Thyroid gland (tissue), 4 donors: ENCODE measurements around the gene ACVR1.

ENCODE experiments used
- POLR2A ChIP-seq, 2 donors: fragments of 450-650 bp; IDR thresholded peaks; one replicate each; pipeline ENCODE4 v1.6.1; 2017; ENCODE audit warnings: antibody characterized with exemption in 2 of 2, mild to moderate bottlenecking in 2 of 2, moderate library complexity in 1 of 2
- TF ChIP-seq, protein P1 (sequence below), 6 experiments: fragments of 200-600 bp in 3 of 6; fragments of 450-650 bp in 3 of 6; sonication (generic) in 3 of 6; IDR thresholded peaks; one replicate each; pipeline ENCODE4 v1.5.1; 2016 to 2019; ENCODE audit warnings: antibody characterized with exemption in 6 of 6, mild to moderate bottlenecking in 2 of 6, inconsistent platforms in 1 of 6, moderate library complexity in 1 of 6

DNA sequence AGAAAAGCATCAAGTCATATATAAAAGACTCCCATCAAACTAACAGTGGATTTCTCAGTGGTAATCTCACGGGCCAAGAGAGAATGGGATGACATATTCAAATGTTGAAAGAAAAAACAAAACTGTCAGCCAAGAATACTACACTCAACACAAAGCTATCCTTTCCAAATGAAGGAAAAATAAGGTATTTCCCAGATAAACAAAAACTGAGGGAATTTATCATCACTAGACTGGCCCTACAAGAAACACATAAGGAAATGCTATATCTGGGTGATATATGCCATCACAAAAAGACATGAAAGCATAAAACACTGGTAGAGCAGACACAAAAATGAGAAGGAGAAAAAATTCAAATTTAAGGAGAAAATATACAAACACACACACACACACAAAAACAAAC, 118.6 kb downstream of the ACVR1 start:
- no peak for TF ChIP-seq POLR2A (IDR thresholded peaks at IDR 0.05)
- TF ChIP-seq, protein P1, sequence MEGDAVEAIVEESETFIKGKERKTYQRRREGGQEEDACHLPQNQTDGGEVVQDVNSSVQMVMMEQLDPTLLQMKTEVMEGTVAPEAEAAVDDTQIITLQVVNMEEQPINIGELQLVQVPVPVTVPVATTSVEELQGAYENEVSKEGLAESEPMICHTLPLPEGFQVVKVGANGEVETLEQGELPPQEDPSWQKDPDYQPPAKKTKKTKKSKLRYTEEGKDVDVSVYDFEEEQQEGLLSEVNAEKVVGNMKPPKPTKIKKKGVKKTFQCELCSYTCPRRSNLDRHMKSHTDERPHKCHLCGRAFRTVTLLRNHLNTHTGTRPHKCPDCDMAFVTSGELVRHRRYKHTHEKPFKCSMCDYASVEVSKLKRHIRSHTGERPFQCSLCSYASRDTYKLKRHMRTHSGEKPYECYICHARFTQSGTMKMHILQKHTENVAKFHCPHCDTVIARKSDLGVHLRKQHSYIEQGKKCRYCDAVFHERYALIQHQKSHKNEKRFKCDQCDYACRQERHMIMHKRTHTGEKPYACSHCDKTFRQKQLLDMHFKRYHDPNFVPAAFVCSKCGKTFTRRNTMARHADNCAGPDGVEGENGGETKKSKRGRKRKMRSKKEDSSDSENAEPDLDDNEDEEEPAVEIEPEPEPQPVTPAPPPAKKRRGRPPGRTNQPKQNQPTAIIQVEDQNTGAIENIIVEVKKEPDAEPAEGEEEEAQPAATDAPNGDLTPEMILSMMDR (IDR thresholded peaks at IDR 0.05) = no peak
